Fibroblast of lung (primary cell): ENCODE measurements around the gene ASB15.

ENCODE experiments used
- CTCF ChIP-seq, 2 donors: IDR thresholded peaks in 1 of 2; conservative IDR thresholded peaks in 1 of 2; 1 replicate in 1 of 2; 2 replicates in 1 of 2; pipeline ENCODE4 v1.5.1; 2011 to 2012; ENCODE audit warnings: low read length in 2 of 2, control low read depth in 1 of 2, inconsistent platforms in 1 of 2, low read depth in 1 of 2, mild to moderate bottlenecking in 1 of 2
- EZH2 ChIP-seq: IDR thresholded peaks from 2 replicates; pipeline ENCODE4 v1.5.1; 2012; ENCODE audit warnings: low read length, control low read depth, mild to moderate bottlenecking; ENCODE audit errors: missing control alignments

GRCh38 chr7:123616223-123616622, 14.6 kb downstream of the ASB15 start:
- no peak for TF ChIP-seq CTCF (conservative IDR thresholded peaks at IDR 0.05 in 1 of 2, IDR thresholded peaks at IDR 0.05 in 1 of 2; ENCODE audit: low read depth in 1 of 2, low read length in 2 of 2)
- TF ChIP-seq EZH2: no peak
